RWPE2 (cell line): Measurements from ENCODE around the gene UQCC2.

Experiments used
- ATAC-seq: fragments of 200-7000 bp; cut with Tn5 transposase; 3 replicates; pipeline ENCODE4 v1.9.1; 2021; ENCODE audit warnings: low read depth
- DNase-seq: peaks from one replicate; pipeline ENCODE4 v3.0.0-alpha.2; 2020; ENCODE audit warnings: low spot score
- H3K27ac ChIP-seq: fragments of 450-650 bp; 2 replicates; pipeline ENCODE4 v1.5.1; 2017; ENCODE audit warnings: mild to moderate bottlenecking; ENCODE audit not compliant: poor library complexity, severe bottlenecking
- H3K27me3 ChIP-seq: fragments of 250-450 bp; sonication (Bioruptor Pico); 2 replicates; pipeline ENCODE4 v1.5.1; 2021; ENCODE audit warnings: mild to moderate bottlenecking, moderate library complexity; ENCODE audit not compliant: insufficient read depth, poor library complexity, severe bottlenecking
- H3K36me3 ChIP-seq: fragments of 250-450 bp; sonication (Bioruptor Pico); 2 replicates; pipeline ENCODE4 v1.5.1; 2020; ENCODE audit warnings: low read depth, mild to moderate bottlenecking, moderate library complexity
- H3K4me1 ChIP-seq: fragments of 250-450 bp; sonication (Bioruptor Pico); 2 replicates; pipeline ENCODE4 v1.5.1; 2021; ENCODE audit warnings: mild to moderate bottlenecking, moderate library complexity; ENCODE audit not compliant: insufficient read depth, poor library complexity, severe bottlenecking
- H3K4me3 ChIP-seq: fragments of 250-450 bp; sonication (Bioruptor Pico); 2 replicates; pipeline ENCODE4 v1.5.1; 2021; ENCODE audit warnings: mild to moderate bottlenecking, moderate library complexity; ENCODE audit not compliant: severe bottlenecking
- H3K9me3 ChIP-seq: fragments of 250-450 bp; sonication (Bioruptor Pico); 2 replicates; pipeline ENCODE4 v1.5.1; 2021; ENCODE audit warnings: mild to moderate bottlenecking, moderate library complexity; ENCODE audit not compliant: severe bottlenecking
- CTCF ChIP-seq: fragments of 450-650 bp; IDR thresholded peaks from one replicate; pipeline ENCODE4 v1.5.1; 2017; ENCODE audit warnings: mild to moderate bottlenecking, moderate library complexity; ENCODE audit not compliant: poor library complexity, severe bottlenecking

The UQCC2 gene

GRCh38 chr6:33716379-33716778, 4.9 kb upstream of the UQCC2 start:
- DNase-seq: no peak
- no peak for ATAC-seq
- Histone ChIP-seq H3K4me3 (no peak overlapping the region), H3K4me1 (peaks cover 20% of the 10 kb centered on the region), H3K27me3 (no peaks in the 10 kb centered on the region), H3K36me3 (no peaks in the 10 kb centered on the region), H3K27ac (no peak overlapping the region), H3K9me3 (no peaks in the 10 kb centered on the region)
- TF ChIP-seq CTCF: no peak

GRCh38 chr6:33714385-33715040, 3.0 kb upstream of the UQCC2 start:
- no peak overlapping the region for H3K27ac ChIP-seq
- H3K4me3 ChIP-seq: no peak overlapping the region
- peaks cover 23% of the 10 kb centered on the region for H3K4me1 ChIP-seq
- TF ChIP-seq CTCF: no peak
- no peak for ATAC-seq
- no peak for DNase-seq
- H3K9me3 ChIP-seq: no peaks in the 10 kb centered on the region
- H3K36me3 ChIP-seq: peaks cover 13% of the 10 kb centered on the region
- H3K27me3 ChIP-seq: no peaks in the 10 kb centered on the region

GRCh38 chr6:33713786-33714185, 2.3 kb upstream of the UQCC2 start:
- no peak for ATAC-seq

GRCh38 chr6:33712914-33713313, 1.4 kb upstream of the UQCC2 start:
- H3K27ac ChIP-seq: no peak overlapping the region
- H3K4me3 ChIP-seq: no peak overlapping the region
- peaks cover 15% of the 10 kb centered on the region for H3K4me1 ChIP-seq
- DNase-seq: no peak
- ATAC-seq: no peak
- H3K27me3 ChIP-seq: no peaks in the 10 kb centered on the region
- H3K36me3 ChIP-seq: peaks cover 29% of the 10 kb centered on the region
- H3K9me3 ChIP-seq: no peaks in the 10 kb centered on the region
- TF ChIP-seq CTCF: no peak

More at GRCh38 chr6:33713786-33714185, 2.3 kb upstream of the UQCC2 start:
- DNase-seq: no peak
- TF ChIP-seq CTCF: no peak
- peaks cover 22% of the 10 kb centered on the region for H3K4me1 ChIP-seq
- no peaks in the 10 kb centered on the region for H3K27me3 ChIP-seq
- H3K4me3 ChIP-seq: no peak overlapping the region
- H3K36me3 ChIP-seq: peaks cover 20% of the 10 kb centered on the region
- H3K27ac ChIP-seq: no peak overlapping the region
- no peaks in the 10 kb centered on the region for H3K9me3 ChIP-seq
